IMR-90 (cell line): ENCODE data around the gene MAGI1. TPM values are rescaled to one million over a fixed set of nuclear protein-coding genes. Genes with fewer than 3 reads are reported as not detected.
"Not testable (repeated sequence)": the region's sequence is repeated elsewhere in the genome, so short reads cannot be mapped to it uniquely, and the experiment has no call there.

Experiments used
- ATAC-seq: fragments of 200-7000 bp; cut with Tn5 transposase; 2 replicates; pipeline ENCODE4 v1.9.1; 2020; ENCODE audit warnings: low read depth, mild to moderate bottlenecking, moderate library complexity
- BruUV-seq: library from RNA; stranded (reverse); fragments of 400-500 nt; replicated peaks from 2 replicates; lab custom pipeline; 2021; lab: Mats Ljungman, UMichigan
- CTCF ChIA-PET: fragments of 300-600 bp; formaldehyde crosslinking; extraction: SDS; loops from one replicate; lab custom pipeline; 2021; ENCODE audit warnings: antibody characterized with exemption; lab: Yijun Ruan, JAX
- POLR2A ChIA-PET: fragments of 300-600 bp; sonication (Branson Sonifier 250); formaldehyde crosslinking; loops from one replicate; lab custom pipeline; 2022; ENCODE audit warnings: antibody characterized with exemption; ENCODE audit not compliant: unreplicated experiment; lab: Charles Lee
- DNase-seq: peaks from one replicate; pipeline ENCODE4 v3.0.0; 2013
- H2AFZ ChIP-seq: replicated peaks from 2 replicates; pipeline ENCODE3; 2013; ENCODE audit warnings: low read length, mild to moderate bottlenecking; ENCODE audit not compliant: poor library complexity
- H2AK5ac ChIP-seq: 2 replicates; pipeline ENCODE4 v1.6.1; 2013; ENCODE audit warnings: low read depth, low read length, inconsistent platforms
- H2AK9ac ChIP-seq: replicated peaks from 2 replicates; pipeline ENCODE3; 2013; ENCODE audit warnings: mild to moderate bottlenecking, low read depth, low read length, moderate library complexity; ENCODE audit not compliant: poor library complexity
- H2BK120ac ChIP-seq: 2 replicates; pipeline ENCODE4 v1.6.1; 2013; ENCODE audit warnings: low read depth, low read length, inconsistent platforms
- H2BK15ac ChIP-seq: 3 replicates; pipeline ENCODE4 v1.6.1; 2013; ENCODE audit warnings: low read depth, low read length, inconsistent platforms
- H2BK20ac ChIP-seq: 2 replicates; pipeline ENCODE4 v1.6.1; 2013; ENCODE audit warnings: low read depth, mild to moderate bottlenecking, inconsistent platforms, low read length, moderate library complexity
- H2BK5ac ChIP-seq: 2 replicates; pipeline ENCODE4 v1.6.1; 2013; ENCODE audit warnings: mild to moderate bottlenecking, low read depth, low read length, inconsistent platforms; ENCODE audit not compliant: poor library complexity, severe bottlenecking
- H3K14ac ChIP-seq: replicated peaks from 2 replicates; pipeline ENCODE4 v1.6.1; 2013; ENCODE audit warnings: low read depth, low read length, inconsistent platforms
- H3K18ac ChIP-seq: 2 replicates; pipeline ENCODE4 v1.6.1; 2013; ENCODE audit warnings: low read depth, low read length, control low read depth
- H3K23ac ChIP-seq: 2 replicates; pipeline ENCODE4 v1.6.1; 2013; ENCODE audit warnings: low read depth, low read length, inconsistent platforms
- H3K27ac ChIP-seq: 2 replicates; pipeline ENCODE4 v1.5.1; 2013; ENCODE audit warnings: mild to moderate bottlenecking, control low read depth, low read length; ENCODE audit not compliant: insufficient read depth
- H3K27me3 ChIP-seq: 2 replicates; pipeline ENCODE4 v1.6.1; 2013; ENCODE audit warnings: low read length; ENCODE audit not compliant: control insufficient read depth, insufficient read depth
- H3K36me3 ChIP-seq: 2 replicates; pipeline ENCODE4 v1.6.1; 2013; ENCODE audit warnings: low read length, mixed read lengths; ENCODE audit not compliant: control insufficient read depth, insufficient read depth
- H3K4ac ChIP-seq: 2 replicates; pipeline ENCODE4 v1.6.1; 2013; ENCODE audit warnings: low read depth, low read length, inconsistent platforms
- H3K4me1 ChIP-seq: 2 replicates; pipeline ENCODE4 v1.6.1; 2013; ENCODE audit warnings: low read length, mixed read lengths; ENCODE audit not compliant: control insufficient read depth, insufficient read depth
- H3K4me2 ChIP-seq: 2 replicates; pipeline ENCODE4 v1.6.1; 2013; ENCODE audit warnings: low read depth, mild to moderate bottlenecking, control low read depth, low read length, moderate library complexity
- H3K4me3 ChIP-seq: 2 replicates; pipeline ENCODE4 v1.5.1; 2013; ENCODE audit warnings: low read depth, mild to moderate bottlenecking, control low read depth, low read length, moderate library complexity; ENCODE audit not compliant: insufficient read depth
- H3K56ac ChIP-seq: 2 replicates; pipeline ENCODE4 v1.6.1; 2013; ENCODE audit warnings: low read length, inconsistent platforms; ENCODE audit not compliant: insufficient read depth; ENCODE audit errors: extremely low read depth
- H3K79me1 ChIP-seq, 2 experiments: 2 replicates each; pipeline ENCODE4 v1.6.1; 2013; ENCODE audit warnings: low read length in 2 of 2, inconsistent platforms in 1 of 2, low read depth in 1 of 2
- H3K9ac ChIP-seq: 2 replicates; pipeline ENCODE4 v1.6.1; 2013; ENCODE audit warnings: low read depth, low read length, control low read depth
- H3K9me1 ChIP-seq: 2 replicates; pipeline ENCODE4 v1.6.1; 2013; ENCODE audit warnings: low read length, inconsistent platforms; ENCODE audit not compliant: insufficient read depth
- H3K9me3 ChIP-seq: 2 replicates; pipeline ENCODE4 v1.6.1; 2013; ENCODE audit warnings: low read length; ENCODE audit not compliant: control insufficient read depth, insufficient read depth
- H4K20me1 ChIP-seq: 2 replicates; pipeline ENCODE4 v1.6.1; 2013; ENCODE audit warnings: low read length, inconsistent platforms; ENCODE audit not compliant: insufficient read depth
- H4K5ac ChIP-seq: 2 replicates; pipeline ENCODE4 v1.6.1; 2013; ENCODE audit warnings: mild to moderate bottlenecking, low read depth, low read length, control low read depth
- H4K8ac ChIP-seq, 2 experiments: 2 replicates each; pipeline ENCODE4 v1.6.1; 2013; ENCODE audit warnings: low read depth in 2 of 2, low read length in 2 of 2, control low read depth in 1 of 2, inconsistent platforms in 1 of 2
- H4K91ac ChIP-seq: 2 replicates; pipeline ENCODE4 v1.6.1; 2013; ENCODE audit warnings: low read depth, low read length, inconsistent platforms; ENCODE audit not compliant: insufficient read depth
- WGBS, 2 experiments: methylation state at CpG; one replicate each; pipeline versions ENCODE4 v1.1.5 to v1.1.7; 2013; ENCODE audit warnings: missing lambda C conversion rate in 2 of 2; ENCODE audit not compliant: insufficient read length in 1 of 2; ENCODE audit errors: extremely low coverage in 2 of 2; 5-methylcytosine and 5-hydroxymethylcytosine counted together
- dilution Hi-C: fragments of 300-500 bp; cut with HindIII; formaldehyde crosslinking; loops from one replicate; pipeline ENCODE4 v1.14.3; 2018; ENCODE audit warnings: low sequenced_read_pairs; ENCODE audit not compliant: unreplicated experiment
- in situ Hi-C: fragments of 300-500 bp; cut with MboI; formaldehyde crosslinking; loops from 3 replicates; pipeline ENCODE4 v1.14.3; 2019; ENCODE audit warnings: low sequenced_read_pairs, inconsistent platforms, mixed read lengths
- intact Hi-C: fragments of 100-400 bp; cut with micrococcal nuclease; formaldehyde crosslinking; loops from 2 replicates; pipeline ENCODE4 v1.10.0; 2022
- polyA plus RNA-seq, 3 experiments: library from polyadenylated mRNA; depleted of rRNA; stranded (reverse); fragments of >200 nt; gene quantifications; 2 replicates each; pipeline ENCODE4 v1.2.3, GENCODE V29; 2012; ENCODE audit warnings: low replicate concordance in 1 of 3
- total RNA-seq: library from RNA; depleted of rRNA; stranded (reverse); fragments of >200 nt; gene quantifications from 2 replicates; pipeline ENCODE4 v1.2.3, GENCODE V29; 2012

The MAGI1 gene
- total and polyA plus RNA-seq, 2 of the 4 experiments (the other 2 are of a cell fraction), result 14.5 to 24.2 TPM

- DNase-seq, H3K4me2 ChIP-seq, H3K36me3 ChIP-seq, H3K9ac ChIP-seq, H3K27ac ChIP-seq, POLR2A ChIA-PET, H3K9me1 ChIP-seq, H4K5ac ChIP-seq, H3K4me1 ChIP-seq, H3K14ac ChIP-seq, ATAC-seq, H2AK5ac ChIP-seq, H2AFZ ChIP-seq, dilution Hi-C loops, intact Hi-C loops, H2AK9ac ChIP-seq, in situ Hi-C loops, H3K27me3 ChIP-seq, BruUV-seq, H4K91ac ChIP-seq, H3K23ac ChIP-seq, H3K4me3 ChIP-seq, H3K56ac ChIP-seq, H2BK120ac ChIP-seq, H3K9me3 ChIP-seq, H2BK5ac ChIP-seq, H2BK15ac ChIP-seq, H2BK20ac ChIP-seq, H3K18ac ChIP-seq, H3K4ac ChIP-seq, H4K8ac ChIP-seq: not testable (repeated sequence)
- WGBS, 2 experiments, result no CpG with 5 or more reads among the region's 8 CpGs
- CTCF ChIA-PET, result interaction anchor here (0.5 to 0.6 kb wide), 2 partner anchors 80 to 588 kb away, joined by 3 to 4 read pairs; no protein-coding TSS in a partner anchor
- Histone ChIP-seq H4K20me1 (peaks cover 51% of the 10 kb centered on the region; the same call in 1 of the 2 replicates), H3K79me1 (peaks cover 30 to 72% of the 10 kb centered on the region in 2 experiments)
Measured at GRCh38 chr3:66027099-66027498, 11.6 kb downstream of the MAGI1 start.
